HG03521 (cell line): ENCODE results near the gene GNAI3.

ENCODE experiments used
- ATAC-seq: cut with Tn5 transposase; IDR thresholded peaks from one replicate; pipeline ENCODE4 v1.9.1; 2021; ENCODE audit warnings: mild to moderate bottlenecking, moderate library complexity; ENCODE audit not compliant: unreplicated experiment

Gene GNAI3

GRCh38 chr1:109592916-109593315 is 44.5 kb downstream of the GNAI3 start:
- no peak for ATAC-seq

- no peak for ATAC-seq
Observed at GRCh38 chr1:109595531-109595930, 47.1 kb downstream of the GNAI3 start.

GRCh38 chr1:109598156-109598555 is 49.7 kb downstream of the GNAI3 start:
- ATAC-seq: no peak

GRCh38 chr1:109598655-109599054 is 50.2 kb downstream of the GNAI3 start:
- no peak for ATAC-seq

- ATAC-seq: no peak
Observed at GRCh38 chr1:109603229-109603628, 54.8 kb downstream of the GNAI3 start.

GRCh38 chr1:109605381-109605780 is 57.0 kb downstream of the GNAI3 start:
- no peak for ATAC-seq

- no peak for ATAC-seq
Observed at GRCh38 chr1:109609881-109610280, 61.5 kb downstream of the GNAI3 start.

- no peak for ATAC-seq
Observed at GRCh38 chr1:109610609-109611307, 62.3 kb downstream of the GNAI3 start.

- no peak for ATAC-seq
Observed at GRCh38 chr1:109611308-109611990, 63.0 kb downstream of the GNAI3 start.

GRCh38 chr1:109613361-109614147 is 65.1 kb downstream of the GNAI3 start:
- no peak for ATAC-seq

- no peak for ATAC-seq
Observed at GRCh38 chr1:109615879-109616278, 67.5 kb downstream of the GNAI3 start.

- no peak for ATAC-seq
Observed at GRCh38 chr1:109616391-109616790, 68.0 kb downstream of the GNAI3 start.

GRCh38 chr1:109617291-109617801 is 68.9 kb downstream of the GNAI3 start:
- no peak for ATAC-seq

- no peak for ATAC-seq
Observed at GRCh38 chr1:109618661-109619575, 70.5 kb downstream of the GNAI3 start.

GRCh38 chr1:109619576-109620400 is 71.4 kb downstream of the GNAI3 start, which contains the start of the genes AMPD2 and GNAT2:
TSS of gene AMPD2 (plus strand) at chr1:109619837. CDS start at chr1:109621176, 1,339 bp downstream.
TSS of gene GNAT2 (minus strand) at chr1:109619616. CDS start at chr1:109612870, 6,746 bp downstream.
- ATAC-seq: peak; percentile 58

- peak; percentile 2 for ATAC-seq
Observed at GRCh38 chr1:109620401-109620791, 72.0 kb downstream of the GNAI3 start.

GRCh38 chr1:109620841-109621286 is 72.4 kb downstream of the GNAI3 start:
- ATAC-seq: peak; percentile 64

- ATAC-seq: no peak
Observed at GRCh38 chr1:109621379-109622136, 73.1 kb downstream of the GNAI3 start.
